HCT116 (cell line): ENCODE measurements around the gene PPP2R3A. TPM values are rescaled to one million over a fixed set of nuclear protein-coding genes. Genes with fewer than 3 reads are reported as not detected.

Source experiments
- ATAC-seq: fragments of 200-7000 bp; cut with Tn5 transposase; 2 replicates; pipeline ENCODE4 v1.9.1; 2020; ENCODE audit warnings: mild to moderate bottlenecking, moderate library complexity
- BruUV-seq: library from RNA; stranded (reverse); fragments of 400-500 nt; replicated peaks from 2 replicates; lab custom pipeline; 2021; lab: Mats Ljungman, UMichigan
- CTCF ChIA-PET: fragments of 300-600 bp; sonication (Branson Sonifier 250); formaldehyde crosslinking; loops from one replicate; lab custom pipeline; 2021; ENCODE audit warnings: antibody characterized with exemption; lab: Charles Lee
- POLR2A ChIA-PET: fragments of 300-600, 350-600 bp; sonication (Branson Sonifier 250); formaldehyde crosslinking; loops from one replicate; lab custom pipeline; 2021; ENCODE audit warnings: antibody characterized with exemption; lab: Charles Lee
- RAD21 ChIA-PET, 2 experiments: fragments of 300-600 bp; sonication (Branson Sonifier 250); formaldehyde crosslinking; loops; one replicate each; lab custom pipeline; 2023; ENCODE audit warnings: low total read pairs in 2 of 2; ENCODE audit not compliant: uncharacterized antibody in 2 of 2, unreplicated experiment in 2 of 2, low non-redundant PET in 1 of 2; lab: Charles Lee
- DNase-seq: peaks from one replicate; pipeline ENCODE4 v3.0.0-alpha.2; 2010; ENCODE audit warnings: low read depth, low spot score
- H2AFZ ChIP-seq: fragments of 200-600 bp; shearing (Covaris generic), sonication (generic); 2 replicates; pipeline ENCODE4 v1.6.1; 2017; ENCODE audit warnings: low read depth, mixed run types, mixed read lengths, antibody characterized with exemption, low read length; ENCODE audit not compliant: poor library complexity, severe bottlenecking
- H3K27ac ChIP-seq: 2 replicates; pipeline ENCODE4 v1.5.1; 2012; ENCODE audit warnings: low read depth, low read length
- H3K27me3 ChIP-seq: fragments of 200-600 bp; sonication (generic); 2 replicates; pipeline ENCODE4 v1.6.1; 2016; ENCODE audit warnings: mixed run types, low read length, mixed read lengths; ENCODE audit not compliant: insufficient read depth
- H3K36me3 ChIP-seq, 2 experiments: fragments of 200-500 bp in 1 of 2; fragments of 200-600 bp in 1 of 2; sonication (Bioruptor generic) in 1 of 2; sonication (generic) in 1 of 2; 2 replicates each; pipeline versions ENCODE4 v1.5.1 to v1.6.1; 2014 to 2016; ENCODE audit warnings: low read length in 2 of 2, inconsistent platforms in 1 of 2, mixed read lengths in 1 of 2, mixed run types in 1 of 2; ENCODE audit not compliant: insufficient read depth in 2 of 2, control insufficient read depth in 1 of 2
- H3K4me1 ChIP-seq, 2 experiments: fragments of 200-600 bp in 1 of 2; sonication (generic) in 1 of 2; 2 replicates each; pipeline versions ENCODE4 v1.5.1 to v1.6.1; 2012 to 2017; ENCODE audit warnings: low read length in 2 of 2, inconsistent platforms in 1 of 2, mild to moderate bottlenecking in 1 of 2, mixed read lengths in 1 of 2, mixed run types in 1 of 2, moderate library complexity in 1 of 2; ENCODE audit not compliant: insufficient read depth in 2 of 2, control insufficient read depth in 1 of 2
- H3K4me2 ChIP-seq: fragments of 200-600 bp; sonication (generic); 2 replicates; pipeline ENCODE4 v1.6.1; 2017; ENCODE audit warnings: mixed run types, low read length, mixed read lengths
- H3K4me3 ChIP-seq, 2 experiments: fragments of 200-600 bp in 1 of 2; sonication (generic) in 1 of 2; replicated peaks in 1 of 2; 2 replicates each; pipeline ENCODE4 v1.5.1; 2011 to 2016; ENCODE audit warnings: low read length in 2 of 2, control low read depth in 1 of 2, low read depth in 1 of 2, mild to moderate bottlenecking in 1 of 2, mixed read lengths in 1 of 2, mixed run types in 1 of 2
- H3K79me2 ChIP-seq: fragments of 200-600 bp; sonication (generic); 2 replicates; pipeline ENCODE4 v1.6.1; 2017; ENCODE audit warnings: mild to moderate bottlenecking, mixed run types, low read length, moderate library complexity, mixed read lengths; ENCODE audit not compliant: insufficient read depth
- H3K9ac ChIP-seq: fragments of 200-600 bp; sonication (generic); 2 replicates; pipeline ENCODE4 v1.6.1; 2016; ENCODE audit warnings: low read length, mixed read lengths
- H3K9me2 ChIP-seq: fragments of 200-600 bp; sonication (generic), shearing (Covaris generic); 2 replicates; pipeline ENCODE4 v1.6.1; 2017; ENCODE audit warnings: mixed run types, mild to moderate bottlenecking, moderate library complexity; ENCODE audit not compliant: insufficient read depth
- H3K9me3 ChIP-seq, 2 experiments: fragments of 200-500 bp in 1 of 2; fragments of 200-600 bp in 1 of 2; sonication (Bioruptor generic) in 1 of 2; sonication (generic) in 1 of 2; 2 replicates each; pipeline ENCODE4 v1.6.1; 2014 to 2017; ENCODE audit warnings: low read length in 2 of 2, mixed read lengths in 2 of 2, inconsistent platforms in 1 of 2, low read depth in 1 of 2, mild to moderate bottlenecking in 1 of 2, mixed run types in 1 of 2, moderate library complexity in 1 of 2; ENCODE audit not compliant: control insufficient read depth in 1 of 2, insufficient read depth in 1 of 2
- H4K20me1 ChIP-seq: fragments of 200-600 bp; sonication (generic), shearing (Covaris generic); 2 replicates; pipeline ENCODE4 v1.6.1; 2017; ENCODE audit warnings: mixed run types, mild to moderate bottlenecking, moderate library complexity; ENCODE audit not compliant: insufficient read depth
- EGR1 ChIP-seq: IDR thresholded peaks from 2 replicates; pipeline ENCODE4 v1.6.1; 2012; ENCODE audit warnings: low read depth
- POLR2A ChIP-seq: IDR thresholded peaks from 2 replicates; pipeline ENCODE4 v1.7.0; 2011; ENCODE audit warnings: borderline replicate concordance; ENCODE audit not compliant: insufficient read depth, insufficient read length; ENCODE audit errors: extremely low read depth
- POLR2AphosphoS5 ChIP-seq: IDR thresholded peaks from 2 replicates; pipeline ENCODE4 v1.6.1; 2011; ENCODE audit warnings: mild to moderate bottlenecking, low read depth, low read length, moderate library complexity
- SP1 ChIP-seq: IDR thresholded peaks from 2 replicates; pipeline ENCODE4 v1.6.1; 2012; ENCODE audit warnings: low read depth
- SRF ChIP-seq: IDR thresholded peaks from 2 replicates; pipeline ENCODE4 v1.6.1; 2012; ENCODE audit warnings: low read depth
- TCF7L2 ChIP-seq: IDR thresholded peaks from 2 replicates; pipeline ENCODE4 v1.7.0; 2011; ENCODE audit warnings: borderline replicate concordance, inconsistent platforms; ENCODE audit not compliant: insufficient read depth, insufficient read length; ENCODE audit errors: extremely low read depth
- YY1 ChIP-seq: IDR thresholded peaks from 2 replicates; pipeline ENCODE4 v1.6.1; 2011; ENCODE audit warnings: low read length, low read depth, moderate library complexity, mild to moderate bottlenecking; ENCODE audit not compliant: insufficient replicate concordance; ENCODE audit errors: extremely low read depth
- ZFX ChIP-seq: fragments of 450-650 bp; IDR thresholded peaks from 2 replicates; pipeline ENCODE4 v1.6.1; 2017
- ZNF274 ChIP-seq: fragments of 200-500 bp; sonication (Bioruptor generic); IDR thresholded peaks from 2 replicates; pipeline ENCODE4 v1.6.1; 2014; ENCODE audit warnings: mild to moderate bottlenecking, low read depth, low read length, inconsistent platforms
- intact Hi-C: fragments of 100-400 bp; cut with micrococcal nuclease; formaldehyde crosslinking; loops from 2 replicates; pipeline ENCODE4 v1.10.0; 2022
- total RNA-seq: library from RNA; stranded (reverse); gene quantifications from one replicate; pipeline ENCODE4 v1.2.1, GENCODE V29; 2021; ENCODE audit not compliant: unreplicated experiment
- TF ChIP-seq, protein P1 (sequence below): IDR thresholded peaks from 2 replicates; pipeline ENCODE4 v1.6.1; 2011; ENCODE audit warnings: mild to moderate bottlenecking, low read length, moderate library complexity; ENCODE audit not compliant: insufficient replicate concordance; ENCODE audit errors: extremely low read depth
- TF ChIP-seq, protein P2 (sequence below), 3 experiments: fragments of 200-600 bp in 1 of 3; sonication (generic) in 1 of 3; IDR thresholded peaks in 2 of 3; conservative IDR thresholded peaks in 1 of 3; 2 replicates each; pipeline ENCODE4 v1.5.1; 2012 to 2017; ENCODE audit warnings: low read depth in 2 of 3, low read length in 2 of 3, antibody characterized with exemption in 1 of 3, borderline replicate concordance in 1 of 3, control low read depth in 1 of 3, mild to moderate bottlenecking in 1 of 3, mixed read lengths in 1 of 3, mixed run types in 1 of 3, moderate library complexity in 1 of 3; ENCODE audit not compliant: insufficient read depth in 1 of 3

Gene PPP2R3A
- total RNA-seq, 1 experiment from 2014 or later, result 6.1 TPM

DNA sequence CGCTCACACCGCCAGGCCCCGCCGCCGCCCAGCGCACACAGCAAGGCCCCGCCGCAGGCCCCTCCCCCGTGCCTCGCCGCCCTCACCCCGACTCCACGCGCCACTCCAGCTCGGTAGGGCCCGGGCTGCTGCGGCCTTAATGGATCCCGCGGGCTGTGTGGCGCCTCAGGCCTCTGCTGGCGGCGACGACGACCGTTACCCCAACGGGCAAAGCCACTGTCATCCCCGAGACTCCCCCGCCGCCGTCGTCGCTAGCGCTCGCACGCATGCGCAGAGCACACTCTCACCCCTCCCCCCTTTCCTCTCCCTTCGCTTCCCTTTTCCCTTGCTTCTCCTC lies 230.5 kb downstream of the PPP2R3A start, which contains the start of gene MSL2:
Gene MSL2 (minus strand): TSS at position 272 of the 337 bp plus-strand sequence. CDS start 1,222 bp downstream, outside the sequence.
- H3K4me2 ChIP-seq, result peak within 1 kb of the TSS; percentile 85
- peaks cover 46% of the 10 kb centered on the region for H3K79me2 ChIP-seq
- ChIA-PET RAD21 (interaction anchor here in 1 of 2 experiments (0.6 to 1.0 kb wide), 3 partner anchors 15 to 556 kb away, joined by 5 to 10 read pairs (median 6); partner anchors contain the start of gene STAG1), CTCF (no interaction called here), POLR2A (interaction anchor here (0.6 to 1.5 kb wide), 14 partner anchors 8 to 835 kb away, joined by 3 to 8 read pairs (median 4); partner anchors contain the start of genes PCCB and STAG1)
- no peaks in the 10 kb centered on the region for H3K27me3 ChIP-seq
- no peak within 1 kb of the TSS for H2AFZ ChIP-seq
- no peak for DNase-seq
- H3K36me3 ChIP-seq, result no peaks in the 10 kb centered on the region; a peak in 1 of 4 replicates
- no peak for ATAC-seq
- H3K27ac ChIP-seq, result peak within 1 kb of the TSS; percentile 96
- intact Hi-C loops, result loop anchor here (1.0 to 5.0 kb wide), 3 partner anchors 54 to 557 kb away; partner anchors contain the start of genes PCCB, PPP2R3A and STAG1
- H3K4me3 ChIP-seq, result peak within 1 kb of the TSS; percentile 52 to 83
- H3K9ac ChIP-seq, result peak within 1 kb of the TSS; percentile 93
- no peaks in the 10 kb centered on the region for H3K9me3 ChIP-seq
- H4K20me1 ChIP-seq, result peaks cover 20% of the 10 kb centered on the region; the same call in 1 of the 2 replicates
- TF ChIP-seq ZFX (no peak), ZNF274 (no peak), YY1 (no peak), POLR2AphosphoS5 (peak; percentile 68; the same call in 1 of the 2 replicates), EGR1 (no peak), POLR2A (peak; percentile 42)
- BruUV-seq, result no TSS peak
- H3K4me1 ChIP-seq, result peaks cover 34 to 47% of the 10 kb centered on the region in 2 experiments
- H3K9me2 ChIP-seq, result no peaks in the 10 kb centered on the region

DNA sequence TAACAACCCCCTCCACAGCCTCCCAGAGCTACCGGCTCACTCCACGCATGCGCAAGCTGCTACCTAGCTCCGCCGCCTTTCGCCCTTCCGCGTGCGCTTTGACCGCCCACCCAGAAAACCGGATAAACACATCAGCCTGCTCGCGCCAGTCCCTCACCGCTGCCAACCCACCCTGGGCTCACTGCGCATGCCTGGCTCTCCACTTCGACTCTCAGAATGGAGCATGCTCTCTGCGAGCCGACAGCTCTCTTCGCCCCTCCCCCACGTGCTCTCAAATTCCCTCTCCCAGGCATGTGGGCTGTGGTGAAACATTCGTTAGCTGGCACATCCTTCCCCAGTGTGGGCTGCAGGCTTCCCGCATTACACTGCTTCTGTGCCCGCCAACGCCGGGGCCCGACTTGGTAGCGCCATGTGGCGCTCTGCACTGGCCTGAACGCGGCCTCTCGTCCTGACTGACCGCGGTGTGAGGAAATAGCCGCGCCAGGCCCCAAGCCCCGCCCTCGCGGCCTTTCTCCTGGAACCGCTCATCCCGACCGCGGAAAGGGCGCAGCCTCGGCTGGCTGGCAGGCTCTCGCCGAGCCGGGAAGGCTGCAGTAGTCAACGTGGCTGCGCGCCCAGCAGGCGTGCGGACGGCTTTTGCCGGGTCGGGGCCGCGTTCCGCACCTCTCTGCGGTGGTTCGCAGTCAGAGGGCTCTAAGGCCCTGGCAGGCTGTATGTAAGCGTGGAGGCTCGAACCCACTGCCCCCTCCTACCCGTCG lies 231.1 kb downstream of the PPP2R3A start:
- ChIA-PET CTCF (no interaction called here), RAD21 (interaction anchor here in 1 of 2 experiments (0.6 to 1.0 kb wide), 3 partner anchors 16 to 556 kb away, joined by 5 to 10 read pairs (median 6); partner anchors contain the start of gene STAG1), POLR2A (interaction anchor here (0.6 to 1.5 kb wide), 14 partner anchors 9 to 835 kb away, joined by 3 to 8 read pairs (median 4); partner anchors contain the start of genes PCCB and STAG1)
- intact Hi-C loops, result loop anchor here (1.0 to 5.0 kb wide), 3 partner anchors 54 to 556 kb away; partner anchors contain the start of genes PCCB, PPP2R3A and STAG1
- Histone ChIP-seq H3K36me3 (no peaks in the 10 kb centered on the region; a peak in 1 of 4 replicates), H3K4me2 (peak overlapping the region; percentile 85), H3K9me3 (no peaks in the 10 kb centered on the region), H3K27me3 (no peaks in the 10 kb centered on the region), H3K9ac (peak overlapping the region; percentile 93), H3K79me2 (peaks cover 40% of the 10 kb centered on the region), H3K27ac (peak overlapping the region; percentile 96), H3K4me1 (peaks cover 32 to 44% of the 10 kb centered on the region in 2 experiments), H4K20me1 (peaks cover 20% of the 10 kb centered on the region; the same call in 1 of the 2 replicates), H3K9me2 (no peaks in the 10 kb centered on the region), H3K4me3 (peak overlapping the region; percentile 52 to 83), H2AFZ (no peak overlapping the region)
- BruUV-seq, result no TSS peak
- TF ChIP-seq POLR2A, result peak; percentile 56
- peak; percentile 47 for TF ChIP-seq TCF7L2
- TF ChIP-seq, protein P1, sequence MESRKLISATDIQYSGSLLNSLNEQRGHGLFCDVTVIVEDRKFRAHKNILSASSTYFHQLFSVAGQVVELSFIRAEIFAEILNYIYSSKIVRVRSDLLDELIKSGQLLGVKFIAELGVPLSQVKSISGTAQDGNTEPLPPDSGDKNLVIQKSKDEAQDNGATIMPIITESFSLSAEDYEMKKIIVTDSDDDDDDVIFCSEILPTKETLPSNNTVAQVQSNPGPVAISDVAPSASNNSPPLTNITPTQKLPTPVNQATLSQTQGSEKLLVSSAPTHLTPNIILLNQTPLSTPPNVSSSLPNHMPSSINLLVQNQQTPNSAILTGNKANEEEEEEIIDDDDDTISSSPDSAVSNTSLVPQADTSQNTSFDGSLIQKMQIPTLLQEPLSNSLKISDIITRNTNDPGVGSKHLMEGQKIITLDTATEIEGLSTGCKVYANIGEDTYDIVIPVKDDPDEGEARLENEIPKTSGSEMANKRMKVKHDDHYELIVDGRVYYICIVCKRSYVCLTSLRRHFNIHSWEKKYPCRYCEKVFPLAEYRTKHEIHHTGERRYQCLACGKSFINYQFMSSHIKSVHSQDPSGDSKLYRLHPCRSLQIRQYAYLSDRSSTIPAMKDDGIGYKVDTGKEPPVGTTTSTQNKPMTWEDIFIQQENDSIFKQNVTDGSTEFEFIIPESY, result peak; percentile 56
- TF ChIP-seq, protein P2, sequence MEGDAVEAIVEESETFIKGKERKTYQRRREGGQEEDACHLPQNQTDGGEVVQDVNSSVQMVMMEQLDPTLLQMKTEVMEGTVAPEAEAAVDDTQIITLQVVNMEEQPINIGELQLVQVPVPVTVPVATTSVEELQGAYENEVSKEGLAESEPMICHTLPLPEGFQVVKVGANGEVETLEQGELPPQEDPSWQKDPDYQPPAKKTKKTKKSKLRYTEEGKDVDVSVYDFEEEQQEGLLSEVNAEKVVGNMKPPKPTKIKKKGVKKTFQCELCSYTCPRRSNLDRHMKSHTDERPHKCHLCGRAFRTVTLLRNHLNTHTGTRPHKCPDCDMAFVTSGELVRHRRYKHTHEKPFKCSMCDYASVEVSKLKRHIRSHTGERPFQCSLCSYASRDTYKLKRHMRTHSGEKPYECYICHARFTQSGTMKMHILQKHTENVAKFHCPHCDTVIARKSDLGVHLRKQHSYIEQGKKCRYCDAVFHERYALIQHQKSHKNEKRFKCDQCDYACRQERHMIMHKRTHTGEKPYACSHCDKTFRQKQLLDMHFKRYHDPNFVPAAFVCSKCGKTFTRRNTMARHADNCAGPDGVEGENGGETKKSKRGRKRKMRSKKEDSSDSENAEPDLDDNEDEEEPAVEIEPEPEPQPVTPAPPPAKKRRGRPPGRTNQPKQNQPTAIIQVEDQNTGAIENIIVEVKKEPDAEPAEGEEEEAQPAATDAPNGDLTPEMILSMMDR (IDR thresholded peaks at IDR 0.05 in 2 of 3, conservative IDR thresholded peaks at IDR 0.05 in 1 of 3; ENCODE audit: borderline replicate concordance in 1 of 3, insufficient read depth in 1 of 3, low read depth in 2 of 3, low read length in 2 of 3), result no peak
- no peak for TF ChIP-seq SRF
- peak; percentile 90 for TF ChIP-seq ZFX
- no peak for TF ChIP-seq SP1
- peak; percentile 50 for TF ChIP-seq YY1
- peak; percentile 65 for TF ChIP-seq POLR2AphosphoS5
- ATAC-seq (peak; percentile 80), DNase-seq (peak; percentile 99)
